Glutamatergic neuron (in vitro differentiated cells): ENCODE data around the gene C1QL1. TPM values are rescaled to one million over a fixed set of nuclear protein-coding genes. Genes with fewer than 3 reads are reported as not detected.
A peak's percentile ranks its signal among the peaks of the same experiment; 100 is the strongest.

Experiments
- DNase-seq: peaks from one replicate; pipeline ENCODE4 v3.0.0; 2022
- H3K27ac Mint-ChIP-seq: one replicate; pipeline ENCODE4 v1.8.0; 2020; ENCODE audit warnings: mild to moderate bottlenecking, mixed read lengths, inconsistent platforms; ENCODE audit not compliant: unreplicated experiment
- H3K27me3 Mint-ChIP-seq: one replicate; pipeline ENCODE4 v1.8.0; 2020; ENCODE audit warnings: mild to moderate bottlenecking, moderate library complexity, mixed read lengths, inconsistent platforms; ENCODE audit not compliant: unreplicated experiment
- H3K36me3 Mint-ChIP-seq: one replicate; pipeline ENCODE4 v1.8.0; 2020; ENCODE audit warnings: mild to moderate bottlenecking, mixed read lengths, inconsistent platforms; ENCODE audit not compliant: unreplicated experiment
- H3K4me1 Mint-ChIP-seq: one replicate; pipeline ENCODE4 v1.8.0; 2020; ENCODE audit warnings: mild to moderate bottlenecking, low read depth, mixed read lengths, inconsistent platforms; ENCODE audit not compliant: unreplicated experiment
- H3K4me3 Mint-ChIP-seq: one replicate; pipeline ENCODE4 v1.8.0; 2020; ENCODE audit warnings: mild to moderate bottlenecking, mixed read lengths, inconsistent platforms; ENCODE audit not compliant: unreplicated experiment
- H3K9me3 Mint-ChIP-seq: one replicate; pipeline ENCODE4 v1.8.0; 2020; ENCODE audit warnings: mild to moderate bottlenecking, moderate library complexity, mixed read lengths, inconsistent platforms; ENCODE audit not compliant: unreplicated experiment
- CTCF ChIP-seq: fragments of 200-600 bp; sonication (generic); IDR thresholded peaks from one replicate; pipeline ENCODE4 v1.5.0; 2021; ENCODE audit not compliant: partially characterized antibody, unreplicated experiment
- total RNA-seq: library from RNA; stranded (reverse); fragmentation: NEBNext Ultra II Directional; extraction: Animal tissue kit (Norgen Biotek cat#: 25700); gene quantifications from one replicate; pipeline ENCODE4 v1.2.1, GENCODE V29; 2021; ENCODE audit not compliant: unreplicated experiment

The C1QL1 gene
- total RNA-seq, 1 donor from 2014 or later, result 14.6 TPM

GRCh38 chr17:44966348-44967025, 1.6 kb downstream of the C1QL1 start:
- peak overlapping the region; percentile 15 for H3K4me3 Mint-ChIP-seq

GRCh38 chr17:44965481-44966234, 2.4 kb downstream of the C1QL1 start:
- no peak for DNase-seq
- Mint-ChIP-seq H3K4me3 (peak overlapping the region; percentile 2), H3K36me3 (no peaks in the 10 kb centered on the region), H3K9me3 (peaks cover 1% of the 10 kb centered on the region), H3K4me1 (peaks cover 2% of the 10 kb centered on the region), H3K27ac (no peak overlapping the region), H3K27me3 (peaks cover 21% of the 10 kb centered on the region)
- TF ChIP-seq CTCF, result no peak

More at GRCh38 chr17:44966348-44967025, 1.6 kb downstream of the C1QL1 start:
- DNase-seq, result no peak
- no peak overlapping the region for H3K27ac Mint-ChIP-seq
- peaks cover 2% of the 10 kb centered on the region for H3K4me1 Mint-ChIP-seq
- H3K27me3 Mint-ChIP-seq, result peaks cover 28% of the 10 kb centered on the region
- H3K36me3 Mint-ChIP-seq, result no peaks in the 10 kb centered on the region
- H3K9me3 Mint-ChIP-seq, result peaks cover 1% of the 10 kb centered on the region
- TF ChIP-seq CTCF, result no peak

DNA sequence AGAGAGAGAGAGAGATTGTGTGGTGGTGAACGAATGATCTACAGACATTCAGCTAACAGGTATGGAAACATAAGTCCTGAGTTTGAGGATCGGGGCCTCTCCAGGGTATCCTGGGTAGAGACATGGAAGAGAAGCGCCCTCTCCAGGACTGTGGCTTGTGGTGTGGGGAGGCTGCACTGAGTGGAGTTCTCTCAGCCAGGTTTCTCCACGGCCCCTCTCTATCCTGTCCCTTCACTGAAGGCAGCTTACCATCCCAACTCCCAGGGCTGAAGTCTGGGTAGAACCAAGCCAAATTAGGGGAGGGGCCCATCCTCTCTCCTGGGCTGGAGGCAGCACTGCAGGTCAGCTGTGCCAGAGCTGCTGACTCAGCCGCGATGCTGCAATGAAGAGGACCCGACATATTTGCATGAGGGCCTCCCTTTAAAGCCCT, 6.2 kb downstream of the C1QL1 start:
- TF ChIP-seq CTCF, result no peak
- Mint-ChIP-seq H3K27me3 (peaks cover 11% of the 10 kb centered on the region), H3K4me1 (no peaks in the 10 kb centered on the region)

DNA sequence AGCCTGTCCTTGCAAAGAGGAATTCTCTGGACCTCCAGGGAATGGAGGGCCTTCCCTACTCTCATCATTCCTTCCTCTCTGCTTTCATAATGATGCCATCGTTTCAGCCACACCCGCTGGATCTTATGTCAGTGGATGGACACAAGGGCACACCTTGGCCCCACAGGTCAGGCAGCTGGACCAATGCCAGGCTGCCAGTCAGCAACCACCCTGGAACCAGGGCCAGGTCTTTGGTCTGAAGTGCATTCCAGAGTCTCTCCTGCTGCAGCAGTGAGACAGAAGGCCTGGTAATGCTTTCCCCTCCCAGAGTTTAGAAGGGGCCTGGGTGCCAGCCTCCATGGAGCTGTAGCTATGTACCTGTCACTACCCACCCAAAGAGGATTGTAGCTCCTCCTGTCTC, 7.4 kb downstream of the C1QL1 start:
- DNase-seq, result no peak
- Mint-ChIP-seq H3K4me1 (no peaks in the 10 kb centered on the region), H3K27me3 (peaks cover 6% of the 10 kb centered on the region), H3K36me3 (no peaks in the 10 kb centered on the region), H3K9me3 (no peaks in the 10 kb centered on the region), H3K4me3 (no peak overlapping the region), H3K27ac (no peak overlapping the region)
- no peak for TF ChIP-seq CTCF

More for the DNA sequence above, 6.2 kb downstream of the C1QL1 start:
- no peak overlapping the region for H3K4me3 Mint-ChIP-seq
- no peaks in the 10 kb centered on the region for H3K36me3 Mint-ChIP-seq
- no peaks in the 10 kb centered on the region for H3K9me3 Mint-ChIP-seq
- no peak overlapping the region for H3K27ac Mint-ChIP-seq
- DNase-seq, result no peak
